DMS 273 treated with DMSO at 0.1 percent for 48 hours (cell line): ENCODE results near the gene MEST.
"Not testable (repeated sequence)": the region's sequence is repeated elsewhere in the genome, so short reads cannot be mapped to it uniquely, and the experiment has no call there.

Experiments used
- DNase-seq: peaks from one replicate; lab custom pipeline; 2025; lab: John Stamatoyannopoulos, UW

The MEST gene

DNA sequence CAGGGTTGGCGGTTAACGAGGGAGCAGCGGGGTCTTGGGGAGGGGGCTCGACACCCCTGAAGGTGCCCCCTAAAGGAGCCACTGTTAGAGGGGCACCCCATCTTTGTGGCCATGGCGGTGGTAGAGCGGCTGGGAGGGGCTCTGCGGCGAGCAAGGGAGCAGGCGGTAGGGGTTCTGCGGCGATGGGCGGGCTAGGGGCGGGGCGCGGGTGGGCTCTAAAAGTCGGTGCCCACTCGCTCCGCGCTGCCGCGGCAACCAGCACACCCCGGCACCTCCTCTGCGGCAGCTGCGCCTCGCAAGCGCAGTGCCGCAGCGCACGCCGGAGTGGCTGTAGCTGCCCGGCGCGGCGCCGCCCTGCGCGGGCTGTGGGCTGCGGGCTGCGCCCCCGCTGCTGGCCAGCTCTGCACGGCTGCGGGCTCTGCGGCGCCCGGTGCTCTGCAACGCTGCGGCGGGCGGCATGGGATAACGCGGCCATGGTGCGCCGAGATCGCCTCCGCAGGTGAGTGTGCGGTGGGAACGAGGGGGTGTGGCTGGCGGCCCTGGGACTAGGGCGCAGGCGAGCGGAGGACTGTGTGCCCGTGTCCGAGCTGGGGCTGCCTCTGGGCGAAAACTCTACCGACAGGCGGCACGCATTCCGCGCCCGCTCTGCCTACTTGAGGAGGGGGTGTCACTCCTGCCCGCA, at the start of gene MEST:
MEST (plus strand) TSS at position 245 of the 682 bp plus-strand sequence; CDS start at position 474, 229 bp downstream.
- no peak for DNase-seq

GRCh38 chr7:130442601-130443000, 49.3 kb upstream of the MEST start:
- no peak for DNase-seq

DNA sequence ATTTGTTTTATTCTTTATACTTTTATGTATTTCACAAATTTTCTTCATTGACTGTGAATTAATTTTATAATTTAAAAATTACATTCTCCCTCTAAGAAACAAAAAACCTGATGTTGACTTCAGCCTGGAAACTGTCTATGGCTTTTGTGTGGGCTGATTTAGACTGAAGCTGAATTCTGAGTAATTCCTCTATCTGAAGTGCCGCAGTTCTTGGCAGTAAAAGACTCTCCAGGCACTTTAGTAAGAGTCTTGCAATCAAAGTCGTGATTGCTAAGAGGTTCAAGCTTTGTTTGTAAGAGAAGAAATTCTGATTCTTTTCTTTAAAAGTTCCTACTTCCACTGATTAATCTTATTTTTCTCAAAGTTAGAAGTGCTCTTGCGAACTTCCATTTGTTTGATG, 47.7 kb upstream of the MEST start:
- no peak for DNase-seq

GRCh38 chr7:130444751-130445407, 47.0 kb upstream of the MEST start:
- no peak for DNase-seq

GRCh38 chr7:130446259-130446658, 45.6 kb upstream of the MEST start:
- no peak for DNase-seq

DNA sequence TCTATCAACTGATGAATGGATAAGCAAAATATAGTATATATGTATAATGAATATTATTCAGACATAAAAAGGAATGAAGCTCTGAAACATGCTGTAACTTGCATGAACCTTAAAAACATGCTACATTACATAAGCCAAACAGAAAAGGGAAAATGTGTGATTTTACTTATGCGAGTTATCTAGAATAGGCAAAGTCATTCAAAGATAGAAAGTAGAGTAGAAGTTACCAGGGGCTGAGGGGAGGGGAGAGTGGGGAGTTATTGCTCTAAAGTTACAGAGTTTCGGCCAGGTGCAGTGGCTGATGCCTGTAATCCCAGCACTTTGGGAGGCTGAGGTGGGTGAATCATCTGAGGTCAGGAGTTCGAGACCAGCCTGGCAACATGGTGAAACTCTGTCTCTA, 40.5 kb upstream of the MEST start:
- DNase-seq = not testable (repeated sequence)

- peak; percentile 55 for DNase-seq
Measured at GRCh38 chr7:130452951-130453350, 38.9 kb upstream of the MEST start.

- no peak for DNase-seq
Measured at GRCh38 chr7:130454959-130455358, 36.9 kb upstream of the MEST start.

DNA sequence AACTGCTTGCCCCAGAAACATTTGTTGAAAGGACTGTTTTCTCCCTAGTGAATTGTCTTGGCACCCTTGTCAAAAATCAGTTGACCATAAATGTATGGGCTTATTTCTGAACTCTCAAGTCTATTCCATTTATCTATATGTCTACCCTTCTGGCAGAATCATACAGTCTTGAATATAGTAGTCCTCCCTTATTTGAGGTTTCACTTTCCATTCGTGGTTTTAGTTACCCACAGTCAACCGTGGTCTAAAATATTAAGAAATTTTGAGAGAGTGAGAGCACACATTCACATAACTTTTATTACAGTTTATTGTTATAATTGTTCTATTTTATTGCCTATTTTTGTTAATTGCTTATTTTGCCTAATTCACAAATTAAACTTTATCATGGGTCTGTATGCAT, 33.6 kb upstream of the MEST start:
- no peak for DNase-seq

DNA sequence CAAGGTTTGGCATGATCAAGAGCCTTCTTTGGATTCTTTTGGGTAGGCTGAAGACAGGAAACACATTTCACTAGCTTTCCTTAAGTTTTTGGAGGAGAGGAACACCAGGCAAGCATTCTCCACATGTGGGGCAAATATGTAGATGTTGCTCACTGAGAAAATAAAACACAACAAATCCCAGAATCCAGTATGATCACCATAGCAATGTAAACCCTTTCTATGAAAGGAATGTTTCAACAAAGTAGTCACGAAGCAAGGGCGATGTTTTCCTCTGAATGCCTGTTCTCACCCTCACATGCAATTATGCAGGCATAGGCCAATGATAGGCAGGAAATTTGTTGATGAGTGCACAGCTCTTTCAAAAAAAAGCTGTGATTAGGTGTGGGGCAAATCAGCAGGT, 30.6 kb upstream of the MEST start:
- DNase-seq = no peak

GRCh38 chr7:130463553-130464434, 28.1 kb upstream of the MEST start:
- no peak for DNase-seq

GRCh38 chr7:130468612-130469011, 23.3 kb upstream of the MEST start:
- no peak for DNase-seq

- no peak for DNase-seq
Measured at GRCh38 chr7:130471974-130472373, 19.9 kb upstream of the MEST start.

GRCh38 chr7:130473289-130473688, 18.6 kb upstream of the MEST start:
- no peak for DNase-seq

GRCh38 chr7:130473876-130474275, 18.0 kb upstream of the MEST start:
- no peak for DNase-seq

- no peak for DNase-seq
Measured at GRCh38 chr7:130475776-130476175, 16.1 kb upstream of the MEST start.

DNA sequence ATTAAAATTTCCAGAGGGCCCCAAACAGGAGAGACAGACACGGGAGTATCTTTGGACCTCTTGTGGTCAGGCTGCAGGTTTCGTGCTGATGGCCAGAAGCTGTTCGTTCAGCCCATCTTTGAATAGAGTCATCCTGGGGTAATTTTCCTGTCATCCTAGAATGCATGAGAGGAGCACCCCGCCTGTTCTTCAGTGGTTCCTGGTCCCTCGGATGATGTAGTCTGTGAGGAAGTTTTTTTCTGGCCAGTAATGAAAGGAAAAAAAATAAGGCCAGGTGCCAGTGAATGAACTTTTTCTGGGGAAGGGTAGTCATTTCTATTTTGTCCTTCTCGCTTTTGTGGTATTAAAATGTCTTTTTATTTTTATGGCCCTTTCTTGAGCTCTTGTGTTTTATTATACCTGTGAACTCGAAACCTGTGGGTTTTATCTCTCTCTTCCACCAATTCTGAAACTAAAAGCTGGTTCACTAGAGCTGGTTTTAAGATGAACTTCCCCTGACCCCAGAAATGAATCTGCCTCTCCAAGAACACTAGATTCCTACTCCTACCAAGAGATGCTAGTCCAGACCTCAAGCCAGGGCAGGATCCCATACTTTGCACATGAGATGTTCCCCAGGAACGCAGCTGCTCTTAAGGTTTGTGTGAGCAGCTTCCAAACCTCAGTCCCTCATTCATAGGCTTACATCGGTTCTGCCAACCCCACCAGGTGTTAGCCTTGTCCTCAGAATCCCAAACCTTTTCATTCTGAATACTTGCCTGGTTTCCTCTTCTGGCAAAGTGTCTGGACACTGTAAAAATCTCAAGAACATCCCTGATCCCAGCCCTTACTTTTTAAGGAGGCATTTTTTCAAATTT, 15.4 kb upstream of the MEST start:
- DNase-seq = no peak

DNA sequence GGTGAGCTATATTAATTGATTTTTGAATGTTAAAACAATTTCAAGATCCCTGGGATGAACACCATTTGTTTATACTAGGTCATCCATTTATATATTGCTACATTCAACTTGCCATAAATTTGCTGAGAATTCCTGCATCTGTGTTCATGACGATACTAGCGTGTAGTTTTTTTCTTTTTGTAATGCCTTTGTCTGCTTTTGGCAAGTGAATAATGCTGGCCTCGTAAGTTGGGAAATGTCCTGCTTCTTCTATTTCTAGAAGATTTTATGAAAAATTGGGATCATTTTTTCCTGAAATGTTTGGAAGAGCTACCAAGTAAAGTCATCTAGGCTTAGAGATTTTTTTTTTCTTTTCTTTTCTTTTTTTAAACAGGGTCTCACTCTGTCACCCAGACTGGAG, 12.9 kb upstream of the MEST start:
- DNase-seq = no peak

- no peak for DNase-seq
Measured at GRCh38 chr7:130479716-130480400, 12.0 kb upstream of the MEST start.

DNA sequence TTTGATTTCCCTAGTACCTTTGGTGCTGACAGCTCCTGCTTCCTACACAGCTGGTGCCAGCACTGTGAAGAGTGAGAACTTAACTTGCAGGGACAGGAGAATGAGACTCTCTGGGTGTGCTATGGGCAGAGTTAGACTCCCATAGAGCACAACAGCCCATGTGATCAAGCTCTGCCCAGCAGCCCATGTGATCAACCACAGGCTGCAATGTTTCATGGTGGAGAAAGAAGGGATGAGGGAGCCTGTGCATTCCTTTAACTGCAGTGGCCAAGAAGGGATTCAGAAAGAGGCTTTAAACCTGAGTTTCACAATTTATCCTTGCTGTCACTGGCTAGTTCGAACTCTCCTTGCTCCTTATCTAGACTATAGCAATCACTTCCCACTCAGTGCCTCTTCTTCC, 10.0 kb upstream of the MEST start:
- DNase-seq = no peak

- no peak for DNase-seq
Measured at GRCh38 chr7:130483031-130483430, 8.9 kb upstream of the MEST start.
